Measurements from ENCODE around the gene ARAP1. TPM values are rescaled to one million over a fixed set of nuclear protein-coding genes. Genes with fewer than 3 reads are reported as not detected.
A peak's percentile ranks its signal among the peaks of the same experiment; 100 is the strongest.

ARAP1 gene
- total and polyA plus RNA-seq, 7 experiments from 2014 or later = 30.4 to 317 (median 132) TPM

DNA sequence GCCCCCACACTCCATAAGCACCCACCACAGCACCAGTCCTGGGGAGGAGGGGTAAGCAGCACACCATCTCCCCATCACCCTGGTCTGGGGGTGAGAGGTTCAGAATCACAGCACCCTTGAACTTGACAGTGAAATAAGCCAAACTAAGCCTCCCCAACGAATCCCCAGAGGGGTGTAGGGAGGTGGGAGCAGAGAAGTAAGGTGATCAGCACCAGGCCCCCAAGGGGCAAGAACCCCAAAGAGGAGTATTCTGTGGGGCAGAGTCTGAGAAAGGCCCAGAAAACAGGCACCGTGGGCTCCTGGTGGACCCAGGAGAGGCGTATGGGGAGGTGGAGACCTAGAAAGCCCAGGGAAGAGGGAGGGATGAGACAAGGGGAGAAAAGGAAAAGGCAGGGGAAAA lies 30.9 kb downstream of the ARAP1 start:
- Mint-ChIP-seq H3K27me3 (no peaks in the 10 kb centered on the region), H3K36me3 (peaks cover 0 to 2% (median 0%) of the 10 kb centered on the region in 5 donors), H3K9me3 (peaks cover 0 to 4% (median 0%) of the 10 kb centered on the region in 11 donors), H3K27ac (peak overlapping the region; percentile 87 to 99 (median 96)), H3K4me1 (peaks cover 51 to 82% (median 67%) of the 10 kb centered on the region in 7 donors), H3K4me3 (peak overlapping the region; percentile 88 to 99 (median 94))
- peaks cover 0 to 29% (median 4%) of the 10 kb centered on the region in 3 experiments for H3K36me3 ChIP-seq (ENCODE audit: control insufficient read depth in 2 of 3, insufficient read depth in 3 of 3, low read length in 3 of 3)
- peak overlapping the region; percentile 98 for H3K4me3 ChIP-seq (ENCODE audit: low read length)
- H3K27ac ChIP-seq (ENCODE audit: low read depth, low read length) = peak overlapping the region; percentile 78
- H3K9me3 ChIP-seq (ENCODE audit: control insufficient read depth in 2 of 3, low read length in 3 of 3) = no peaks in the 10 kb centered on the region
- H3K4me1 ChIP-seq (ENCODE audit: control insufficient read depth in 2 of 2, insufficient read depth in 2 of 2, low read length in 2 of 2) = peaks cover 49 to 51% of the 10 kb centered on the region in 2 donors
- intact Hi-C loops (cut with micrococcal nuclease) = loop anchor here in 1 of 2 donors (5.0 kb wide), 1 partner anchor 926 kb away; the partner anchor contains the start of gene PLEKHB1
- ATAC-seq (no peak), DNase-seq (no peak)
- ChIA-PET CTCF (interaction anchor here (1.4 to 7.5 kb wide), 2 partner anchors 69 to 72 kb away, joined by 3 to 102 read pairs; partner anchors contain the start of gene STARD10), POLR2A (interaction anchor here (1.0 to 3.4 kb wide), 7 partner anchors 17 to 421 kb away, joined by 3 to 15 read pairs (median 3); partner anchors contain the start of genes ATG16L2 and FCHSD2)
- H3K27me3 ChIP-seq (ENCODE audit: control insufficient read depth in 2 of 2, insufficient read depth in 2 of 2, low read length in 2 of 2) = no peaks in the 10 kb centered on the region

- H3K27me3 Mint-ChIP-seq = no peaks in the 10 kb centered on the region
- DNase-seq = no peak
- H3K27ac Mint-ChIP-seq = peak overlapping the region; percentile 87 to 99 (median 96)
- Histone ChIP-seq H3K27ac (ENCODE audit: low read depth, low read length) (peak overlapping the region; percentile 78), H3K4me1 (ENCODE audit: control insufficient read depth in 2 of 2, insufficient read depth in 2 of 2, low read length in 2 of 2) (peaks cover 49 to 52% of the 10 kb centered on the region in 2 donors), H3K9me3 (ENCODE audit: control insufficient read depth in 2 of 3, low read length in 3 of 3) (no peaks in the 10 kb centered on the region), H3K36me3 (ENCODE audit: control insufficient read depth in 2 of 3, insufficient read depth in 3 of 3, low read length in 3 of 3) (peaks cover 0 to 27% (median 4%) of the 10 kb centered on the region in 3 experiments), H3K27me3 (ENCODE audit: control insufficient read depth in 2 of 2, insufficient read depth in 2 of 2, low read length in 2 of 2) (no peaks in the 10 kb centered on the region), H3K4me3 (ENCODE audit: low read length) (peak overlapping the region; percentile 98)
- peak overlapping the region; percentile 88 to 99 (median 94) for H3K4me3 Mint-ChIP-seq
- peaks cover 0 to 2% (median 0%) of the 10 kb centered on the region in 5 donors for H3K36me3 Mint-ChIP-seq
- peaks cover 54 to 82% (median 71%) of the 10 kb centered on the region in 7 donors for H3K4me1 Mint-ChIP-seq
- POLR2A ChIA-PET = interaction anchor here (0.9 to 1.0 kb wide), 2 partner anchors 12 to 41 kb away, joined by 3 to 5 read pairs; no protein-coding TSS in a partner anchor
- no peak for ATAC-seq
- H3K9me3 Mint-ChIP-seq = peaks cover 0 to 4% (median 0%) of the 10 kb centered on the region in 11 donors
- intact Hi-C loops (cut with micrococcal nuclease) = loop anchor here in 1 of 2 donors (5.0 kb wide), 1 partner anchor 927 kb away; the partner anchor contains the start of gene PLEKHB1
- CTCF ChIA-PET = interaction anchor here (1.4 to 7.5 kb wide), 2 partner anchors 69 to 73 kb away, joined by 3 to 102 read pairs; partner anchors contain the start of gene STARD10
Measured at GRCh38 chr11:72720784-72721183, 31.4 kb downstream of the ARAP1 start.

GRCh38 chr11:72720047-72720446 lies 32.2 kb downstream of the ARAP1 start:
- intact Hi-C loops (cut with micrococcal nuclease) = loop anchor here in 1 of 2 donors (5.0 kb wide), 1 partner anchor 927 kb away; the partner anchor contains the start of gene PLEKHB1
- H3K36me3 Mint-ChIP-seq = peaks cover 0 to 2% (median 0%) of the 10 kb centered on the region in 5 donors
- peak overlapping the region; percentile 78 for H3K27ac ChIP-seq (ENCODE audit: low read depth, low read length)
- peak overlapping the region; percentile 88 to 99 (median 94) for H3K4me3 Mint-ChIP-seq
- peaks cover 49 to 80% (median 66%) of the 10 kb centered on the region in 7 donors for H3K4me1 Mint-ChIP-seq
- peak overlapping the region; percentile 98 for H3K4me3 ChIP-seq (ENCODE audit: low read length)
- DNase-seq = no peak
- peaks cover 42 to 50% of the 10 kb centered on the region in 2 donors for H3K4me1 ChIP-seq (ENCODE audit: control insufficient read depth in 2 of 2, insufficient read depth in 2 of 2, low read length in 2 of 2)
- no peaks in the 10 kb centered on the region for H3K27me3 Mint-ChIP-seq
- ChIA-PET CTCF (interaction anchor here (7.5 kb wide), 1 partner anchor 74 kb away, joined by 102 read pairs; the partner anchor contains the start of gene STARD10), POLR2A (interaction anchor here (0.9 to 1.0 kb wide), 2 partner anchors 12 to 42 kb away, joined by 3 to 5 read pairs; no protein-coding TSS in a partner anchor)
- H3K27ac Mint-ChIP-seq = peak overlapping the region; percentile 70 to 99 (median 95)
- no peaks in the 10 kb centered on the region for H3K27me3 ChIP-seq (ENCODE audit: control insufficient read depth in 2 of 2, insufficient read depth in 2 of 2, low read length in 2 of 2)
- H3K9me3 Mint-ChIP-seq = peaks cover 0 to 1% (median 0%) of the 10 kb centered on the region in 11 donors
- peaks cover 0 to 27% (median 4%) of the 10 kb centered on the region in 3 experiments for H3K36me3 ChIP-seq (ENCODE audit: control insufficient read depth in 2 of 3, insufficient read depth in 3 of 3, low read length in 3 of 3)
- ATAC-seq = no peak
- H3K9me3 ChIP-seq (ENCODE audit: control insufficient read depth in 2 of 3, low read length in 3 of 3) = no peaks in the 10 kb centered on the region

GRCh38 chr11:72719551-72719950 lies 32.7 kb downstream of the ARAP1 start:
- H3K4me3 ChIP-seq (ENCODE audit: low read length) = peak overlapping the region; percentile 98
- intact Hi-C loops (cut with micrococcal nuclease) = no loop called here
- ChIA-PET CTCF (no interaction called here), POLR2A (no interaction called here)
- DNase-seq = no peak
- Mint-ChIP-seq H3K4me3 (peak overlapping the region; percentile 88 to 99 (median 94)), H3K4me1 (peaks cover 51 to 83% (median 69%) of the 10 kb centered on the region in 7 donors), H3K36me3 (peaks cover 0 to 3% (median 0%) of the 10 kb centered on the region in 5 donors), H3K27ac (peak overlapping the region; percentile 70 to 99 (median 95)), H3K27me3 (no peaks in the 10 kb centered on the region), H3K9me3 (no peaks in the 10 kb centered on the region)
- H3K27ac ChIP-seq (ENCODE audit: low read depth, low read length) = peak overlapping the region; percentile 78
- no peak for ATAC-seq
- no peaks in the 10 kb centered on the region for H3K27me3 ChIP-seq (ENCODE audit: control insufficient read depth in 2 of 2, insufficient read depth in 2 of 2, low read length in 2 of 2)
- peaks cover 37 to 51% of the 10 kb centered on the region in 2 donors for H3K4me1 ChIP-seq (ENCODE audit: control insufficient read depth in 2 of 2, insufficient read depth in 2 of 2, low read length in 2 of 2)
- peaks cover 0 to 30% (median 4%) of the 10 kb centered on the region in 3 experiments for H3K36me3 ChIP-seq (ENCODE audit: control insufficient read depth in 2 of 3, insufficient read depth in 3 of 3, low read length in 3 of 3)
- H3K9me3 ChIP-seq (ENCODE audit: control insufficient read depth in 2 of 3, low read length in 3 of 3) = no peaks in the 10 kb centered on the region

- Mint-ChIP-seq H3K4me1 (peaks cover 50 to 83% (median 73%) of the 10 kb centered on the region in 7 donors), H3K27me3 (no peaks in the 10 kb centered on the region), H3K36me3 (peaks cover 0 to 7% (median 0%) of the 10 kb centered on the region in 5 donors), H3K27ac (peak overlapping the region in 8 of 9 donors; percentile 55 to 99 (median 93)), H3K9me3 (no peaks in the 10 kb centered on the region), H3K4me3 (peak overlapping the region; percentile 88 to 99 (median 94))
- ChIA-PET CTCF (interaction anchor here (1.0 kb wide), 1 partner anchor 460 kb away, joined by 3 read pairs; no protein-coding TSS in a partner anchor), POLR2A (no interaction called here)
- ATAC-seq = no peak
- no peaks in the 10 kb centered on the region for H3K27me3 ChIP-seq (ENCODE audit: control insufficient read depth in 2 of 2, insufficient read depth in 2 of 2, low read length in 2 of 2)
- intact Hi-C loops (cut with micrococcal nuclease) = no loop called here
- peak overlapping the region; percentile 78 for H3K27ac ChIP-seq (ENCODE audit: low read depth, low read length)
- DNase-seq = no peak
- H3K36me3 ChIP-seq (ENCODE audit: control insufficient read depth in 2 of 3, insufficient read depth in 3 of 3, low read length in 3 of 3) = peaks cover 0 to 34% (median 2%) of the 10 kb centered on the region in 3 experiments
- H3K4me3 ChIP-seq (ENCODE audit: low read length) = no peak overlapping the region
- H3K4me1 ChIP-seq (ENCODE audit: control insufficient read depth in 2 of 2, insufficient read depth in 2 of 2, low read length in 2 of 2) = peaks cover 36 to 51% of the 10 kb centered on the region in 2 donors
- H3K9me3 ChIP-seq (ENCODE audit: control insufficient read depth in 2 of 3, low read length in 3 of 3) = no peaks in the 10 kb centered on the region
Measured at GRCh38 chr11:72719144-72719543, 33.1 kb downstream of the ARAP1 start.

- Mint-ChIP-seq H3K27ac (peak overlapping the region in 6 of 9 donors; percentile 32 to 86 (median 60)), H3K27me3 (no peaks in the 10 kb centered on the region), H3K4me3 (peak overlapping the region in 5 of 10 donors; percentile 10 to 88 (median 25)), H3K4me1 (peaks cover 44 to 77% (median 66%) of the 10 kb centered on the region in 7 donors), H3K9me3 (no peaks in the 10 kb centered on the region), H3K36me3 (peaks cover 0 to 7% (median 0%) of the 10 kb centered on the region in 5 donors)
- CTCF ChIA-PET = interaction anchor here (1.0 kb wide), 1 partner anchor 461 kb away, joined by 3 read pairs; no protein-coding TSS in a partner anchor
- POLR2A ChIA-PET = no interaction called here
- peaks cover 36 to 51% of the 10 kb centered on the region in 2 donors for H3K4me1 ChIP-seq (ENCODE audit: control insufficient read depth in 2 of 2, insufficient read depth in 2 of 2, low read length in 2 of 2)
- H3K36me3 ChIP-seq (ENCODE audit: control insufficient read depth in 2 of 3, insufficient read depth in 3 of 3, low read length in 3 of 3) = peaks cover 0 to 43% (median 3%) of the 10 kb centered on the region in 3 experiments
- intact Hi-C loops (cut with micrococcal nuclease) = no loop called here
- H3K27me3 ChIP-seq (ENCODE audit: control insufficient read depth in 2 of 2, insufficient read depth in 2 of 2, low read length in 2 of 2) = no peaks in the 10 kb centered on the region
- no peak overlapping the region for H3K4me3 ChIP-seq (ENCODE audit: low read length)
- no peak for ATAC-seq
- DNase-seq = no peak
- no peak overlapping the region for H3K27ac ChIP-seq (ENCODE audit: low read depth, low read length)
- no peaks in the 10 kb centered on the region for H3K9me3 ChIP-seq (ENCODE audit: control insufficient read depth in 2 of 3, low read length in 3 of 3)
Measured at GRCh38 chr11:72718101-72718501, 34.1 kb downstream of the ARAP1 start.
